Adrenal gland (tissue), 5 donors: ENCODE measurements around the gene ATF3.

Experiments
- CTCF ChIP-seq, 6 experiments: fragments of 450-650 bp in 4 of 6; fragments of 200-600 bp in 2 of 6; sonication (generic) in 1 of 6; IDR thresholded peaks; 1 replicate in 5 of 6; 2 replicates in 1 of 6; pipeline versions ENCODE4 v1.5.1 to v1.8.0; 2016 to 2021; ENCODE audit warnings: antibody characterized with exemption in 6 of 6, mild to moderate bottlenecking in 2 of 6, moderate library complexity in 1 of 6
- POLR2A ChIP-seq, 2 donors: fragments of 450-650 bp; IDR thresholded peaks; one replicate each; pipeline ENCODE4 v1.6.1; 2017; ENCODE audit warnings: antibody characterized with exemption in 2 of 2, mild to moderate bottlenecking in 2 of 2, moderate library complexity in 1 of 2
- donor health status: DM: no; HTN: no; CAD: no.

GRCh38 chr1:212582291-212582690, 26.3 kb upstream of the ATF3 start:
- TF ChIP-seq CTCF (IDR thresholded peaks at IDR 0.05) (no peak), POLR2A (IDR thresholded peaks at IDR 0.05) (no peak)
